HepG2 (cell line): ENCODE measurements around the gene CASKIN2. TPM values are rescaled to one million over a fixed set of nuclear protein-coding genes. Genes with fewer than 3 reads are reported as not detected.

Source experiments
- BCL3 ChIP-seq: sonication (generic); formaldehyde crosslinking; IDR thresholded peaks from 2 replicates; pipeline ENCODE4 v1.5.1; 2020; ENCODE audit warnings: mild to moderate bottlenecking, missing genetic modification reagents, moderate library complexity
- NFE2L1 ChIP-seq: sonication (generic); formaldehyde crosslinking; IDR thresholded peaks from 2 replicates; pipeline ENCODE4 v1.4.0; 2020; ENCODE audit warnings: missing genetic modification reagents, mild to moderate bottlenecking, borderline replicate concordance
- NPAS2 ChIP-seq: sonication (generic); formaldehyde crosslinking; IDR thresholded peaks from 2 replicates; pipeline ENCODE4 v1.8.0; 2022; ENCODE audit warnings: mild to moderate bottlenecking, missing genetic modification reagents, borderline replicate concordance
- TERF1 ChIP-seq: sonication (generic); formaldehyde crosslinking; IDR thresholded peaks from 2 replicates; pipeline ENCODE4 v1.8.0; 2022; ENCODE audit warnings: mild to moderate bottlenecking, missing genetic modification reagents, moderate library complexity
- TFDP2 ChIP-seq: sonication (generic); formaldehyde crosslinking; IDR thresholded peaks from 2 replicates; pipeline ENCODE4 v1.4.0; 2020; ENCODE audit warnings: missing genetic modification reagents
- TMF1 ChIP-seq: sonication (generic); formaldehyde crosslinking; IDR thresholded peaks from 2 replicates; pipeline ENCODE4 v1.8.1; 2022; ENCODE audit warnings: low read depth, missing genetic modification reagents
- ZNF282 ChIP-seq: fragments of 450-650 bp; IDR thresholded peaks from 2 replicates; pipeline ENCODE4 v1.6.1; 2018; ENCODE audit not compliant: partially characterized antibody
- ZNF318 ChIP-seq: sonication (generic); formaldehyde crosslinking; IDR thresholded peaks from 2 replicates; pipeline ENCODE4 v1.4.0; 2020; ENCODE audit warnings: mild to moderate bottlenecking, missing genetic modification reagents
- ZNF354B ChIP-seq: sonication (generic); formaldehyde crosslinking; IDR thresholded peaks from 2 replicates; pipeline ENCODE4 v1.8.0; 2022; ENCODE audit warnings: mild to moderate bottlenecking, missing genetic modification reagents
- ZNF510 ChIP-seq: sonication (generic); formaldehyde crosslinking; IDR thresholded peaks from 2 replicates; pipeline ENCODE4 v1.4.0; 2020; ENCODE audit warnings: low read depth, mild to moderate bottlenecking, missing genetic modification reagents
- polyA plus RNA-seq, 8 experiments: library from polyadenylated mRNA; depleted of rRNA in 3 of 8; stranded (reverse) in 7 of 8; unstranded in 1 of 8; fragments of >200 nt; fragmentation: Illumina TruSeq in 4 of 8; extraction: Trizol in 4 of 8; gene quantifications; 2 replicates each; pipeline versions ENCODE4 v1.2.1 to v1.2.3, GENCODE V29; 2011 to 2016; ENCODE audit warnings: low read depth in 4 of 8, missing spikeins in 1 of 8, mixed read lengths in 1 of 8; ENCODE audit not compliant: insufficient read depth in 1 of 8
- total RNA-seq, 5 experiments: library from RNA; depleted of rRNA; stranded (reverse); fragments of >200 nt; fragmentation: Illumina TruSeq; extraction: Trizol; gene quantifications; 2 replicates each; pipeline ENCODE4 v1.2.3, GENCODE V29; 2016; ENCODE audit warnings: low read depth in 1 of 5

Gene CASKIN2
- total and polyA plus RNA-seq, 2 of the 13 experiments (the other 11 are each of a cell fraction or from before 2014, with no cell fraction given): 5.2 to 7.8 TPM

- TF ChIP-seq ZNF282 (no peak), ZNF354B (CRISPR knock-in tag) (no peak), ZNF510 (CRISPR knock-in tag) (no peak), TMF1 (CRISPR knock-in tag) (peak; percentile 85; the same call in 1 of the 2 replicates), NPAS2 (CRISPR knock-in tag) (no peak), TERF1 (CRISPR knock-in tag) (no peak), BCL3 (CRISPR knock-in tag) (peak; percentile 93), TFDP2 (CRISPR knock-in tag) (peak; percentile 97), ZNF318 (CRISPR knock-in tag) (peak; percentile 85), NFE2L1 (CRISPR knock-in tag) (0 out of 2 replicates have a peak, but pooled peaks have one; percentile 18)
These were observed 3.4 kb downstream of the CASKIN2 start (continued) for GRCh38 chr17:75511610-75512575.
